SKM-1 (cell line): ENCODE measurements around the gene NANOGP8.
"Not testable (repeated sequence)": the region's sequence is repeated elsewhere in the genome, so short reads cannot be mapped to it uniquely, and the experiment has no call there.

Source experiments
- DNase-seq: peaks from one replicate; lab custom pipeline; 2025; ENCODE audit not compliant: unreplicated experiment; lab: John Stamatoyannopoulos, UW

Gene NANOGP8

GRCh38 chr15:35095941-35096340 lies 10.8 kb upstream of the NANOGP8 start:
- no peak for DNase-seq

- no peak for DNase-seq
These were observed 7.8 kb upstream of the NANOGP8 start for GRCh38 chr15:35092846-35093245.

- DNase-seq: no peak
These were observed 7.2 kb upstream of the NANOGP8 start for GRCh38 chr15:35092311-35092710.

- no peak for DNase-seq
These were observed 5.2 kb upstream of the NANOGP8 start for GRCh38 chr15:35090104-35090807.

GRCh38 chr15:35089551-35089950 lies 4.5 kb upstream of the NANOGP8 start:
- DNase-seq: no peak

GRCh38 chr15:35088329-35088728 lies 3.2 kb upstream of the NANOGP8 start:
- DNase-seq: no peak

GRCh38 chr15:35087759-35088158 lies 2.7 kb upstream of the NANOGP8 start:
- DNase-seq: no peak

- not testable (repeated sequence) for DNase-seq
These were observed 2.4 kb downstream of the NANOGP8 start for GRCh38 chr15:35082371-35083348.

GRCh38 chr15:35081626-35082365 lies 3.3 kb downstream of the NANOGP8 start:
- not testable (repeated sequence) for DNase-seq

GRCh38 chr15:35080226-35080625 lies 4.9 kb downstream of the NANOGP8 start:
- DNase-seq: no peak

- peak; percentile 48 for DNase-seq
These were observed 6.7 kb downstream of the NANOGP8 start for GRCh38 chr15:35078221-35078915.

GRCh38 chr15:35071106-35071505 lies 14.0 kb downstream of the NANOGP8 start:
- peak; percentile 65 for DNase-seq

- DNase-seq: no peak
These were observed 16.1 kb downstream of the NANOGP8 start for GRCh38 chr15:35068846-35069475.

GRCh38 chr15:35067496-35068347 lies 17.4 kb downstream of the NANOGP8 start:
- no peak for DNase-seq

GRCh38 chr15:35066094-35066493 lies 19.0 kb downstream of the NANOGP8 start:
- DNase-seq: no peak

GRCh38 chr15:35064576-35065190 lies 20.4 kb downstream of the NANOGP8 start:
- DNase-seq: no peak

GRCh38 chr15:35062738-35063099 lies 22.4 kb downstream of the NANOGP8 start:
- no peak for DNase-seq

GRCh38 chr15:35061825-35062737 lies 23.0 kb downstream of the NANOGP8 start:
- DNase-seq: no peak
